Astrocyte of the cerebellum (primary cell): Measurements from ENCODE around the gene IL23A.
A peak's percentile ranks its signal among the peaks of the same experiment; 100 is the strongest.
"Not testable (repeated sequence)": the region's sequence is repeated elsewhere in the genome, so short reads cannot be mapped to it uniquely, and the experiment has no call there.

ENCODE experiments used
- DNase-seq: peaks from one replicate; pipeline ENCODE4 v3.0.0-alpha.2; 2011; ENCODE audit warnings: low read depth
- H3K4me3 ChIP-seq: 2 replicates; pipeline ENCODE4 v1.5.1; 2011; ENCODE audit warnings: mild to moderate bottlenecking, low read depth, low read length, moderate library complexity
- in situ Hi-C: cut with HindIII; loops from 2 replicates; pipeline ENCODE4 v1.10.0; 2017; ENCODE audit warnings: low sequenced_read_pairs
- TF ChIP-seq, protein P1 (sequence below): IDR thresholded peaks from 2 replicates; pipeline ENCODE4 v1.5.1; 2012; ENCODE audit warnings: low read length, low read depth, moderate library complexity, mild to moderate bottlenecking; ENCODE audit errors: missing control alignments

IL23A gene

DNA sequence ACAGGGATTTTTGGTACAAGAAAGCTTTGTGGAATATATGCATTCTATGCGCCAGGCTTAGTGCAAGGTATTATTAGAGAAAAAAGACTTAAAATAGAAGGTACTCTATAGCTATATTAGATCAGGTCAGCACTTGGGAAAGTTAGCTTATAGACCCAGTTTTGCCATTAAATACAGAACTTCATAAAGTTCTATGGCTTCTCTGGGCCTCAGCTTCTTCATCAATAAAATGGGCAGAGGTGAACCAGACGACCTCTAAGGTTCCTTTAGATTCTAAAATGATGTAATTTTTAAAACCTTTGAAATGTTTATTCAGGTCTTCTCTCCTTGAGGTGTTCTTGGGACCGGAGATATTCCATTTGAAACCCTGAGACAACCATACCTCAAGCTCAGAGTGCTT is 30.0 kb upstream of the IL23A start:
- no peak for DNase-seq
- TF ChIP-seq, protein P1, sequence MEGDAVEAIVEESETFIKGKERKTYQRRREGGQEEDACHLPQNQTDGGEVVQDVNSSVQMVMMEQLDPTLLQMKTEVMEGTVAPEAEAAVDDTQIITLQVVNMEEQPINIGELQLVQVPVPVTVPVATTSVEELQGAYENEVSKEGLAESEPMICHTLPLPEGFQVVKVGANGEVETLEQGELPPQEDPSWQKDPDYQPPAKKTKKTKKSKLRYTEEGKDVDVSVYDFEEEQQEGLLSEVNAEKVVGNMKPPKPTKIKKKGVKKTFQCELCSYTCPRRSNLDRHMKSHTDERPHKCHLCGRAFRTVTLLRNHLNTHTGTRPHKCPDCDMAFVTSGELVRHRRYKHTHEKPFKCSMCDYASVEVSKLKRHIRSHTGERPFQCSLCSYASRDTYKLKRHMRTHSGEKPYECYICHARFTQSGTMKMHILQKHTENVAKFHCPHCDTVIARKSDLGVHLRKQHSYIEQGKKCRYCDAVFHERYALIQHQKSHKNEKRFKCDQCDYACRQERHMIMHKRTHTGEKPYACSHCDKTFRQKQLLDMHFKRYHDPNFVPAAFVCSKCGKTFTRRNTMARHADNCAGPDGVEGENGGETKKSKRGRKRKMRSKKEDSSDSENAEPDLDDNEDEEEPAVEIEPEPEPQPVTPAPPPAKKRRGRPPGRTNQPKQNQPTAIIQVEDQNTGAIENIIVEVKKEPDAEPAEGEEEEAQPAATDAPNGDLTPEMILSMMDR: no peak
- in situ Hi-C loops: no loop called here
- H3K4me3 ChIP-seq: no peak overlapping the region

DNA sequence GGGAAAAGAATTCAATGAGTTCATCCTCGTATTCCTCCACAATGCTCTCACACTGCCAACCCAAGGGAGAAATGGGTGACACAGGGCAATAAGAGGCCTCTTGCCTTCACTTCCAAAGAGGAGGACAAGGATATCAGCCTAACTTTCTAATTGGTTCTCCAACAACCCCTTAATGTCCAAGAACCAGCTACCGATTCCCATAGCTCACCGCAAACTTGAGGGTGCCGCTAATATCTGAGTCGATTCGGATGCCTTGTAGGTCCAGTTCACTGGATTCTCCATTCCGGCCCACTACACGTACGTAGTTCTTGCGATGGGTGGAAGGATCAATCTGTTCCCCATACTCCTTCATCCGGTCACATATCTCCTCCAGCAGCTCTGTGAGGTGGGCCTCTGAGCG is 27.7 kb upstream of the IL23A start:
- in situ Hi-C loops: no loop called here
- no peak for DNase-seq
- TF ChIP-seq, protein P1: no peak
- no peak overlapping the region for H3K4me3 ChIP-seq

DNA sequence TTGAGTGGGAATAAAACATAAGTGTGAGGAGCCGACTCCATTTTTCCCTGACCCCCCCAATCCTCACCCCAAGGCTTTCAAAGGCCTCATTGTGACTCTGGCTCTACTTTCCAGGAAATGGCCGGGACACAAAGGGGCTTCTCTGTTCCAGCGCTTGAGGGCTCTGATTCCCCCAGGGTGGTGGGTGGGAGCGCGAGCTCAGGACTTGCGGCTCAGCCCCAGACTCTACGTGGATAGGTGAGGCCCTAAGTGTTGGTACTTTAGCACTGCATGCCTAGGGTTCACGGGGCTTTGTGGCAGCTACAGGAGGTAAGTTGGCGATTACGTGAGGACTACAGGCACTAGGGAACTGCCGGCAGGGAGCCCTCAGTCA is 23.4 kb upstream of the IL23A start:
- TF ChIP-seq, protein P1: no peak
- H3K4me3 ChIP-seq: peak overlapping the region; percentile 95
- in situ Hi-C loops: no loop called here
- no peak for DNase-seq

DNA sequence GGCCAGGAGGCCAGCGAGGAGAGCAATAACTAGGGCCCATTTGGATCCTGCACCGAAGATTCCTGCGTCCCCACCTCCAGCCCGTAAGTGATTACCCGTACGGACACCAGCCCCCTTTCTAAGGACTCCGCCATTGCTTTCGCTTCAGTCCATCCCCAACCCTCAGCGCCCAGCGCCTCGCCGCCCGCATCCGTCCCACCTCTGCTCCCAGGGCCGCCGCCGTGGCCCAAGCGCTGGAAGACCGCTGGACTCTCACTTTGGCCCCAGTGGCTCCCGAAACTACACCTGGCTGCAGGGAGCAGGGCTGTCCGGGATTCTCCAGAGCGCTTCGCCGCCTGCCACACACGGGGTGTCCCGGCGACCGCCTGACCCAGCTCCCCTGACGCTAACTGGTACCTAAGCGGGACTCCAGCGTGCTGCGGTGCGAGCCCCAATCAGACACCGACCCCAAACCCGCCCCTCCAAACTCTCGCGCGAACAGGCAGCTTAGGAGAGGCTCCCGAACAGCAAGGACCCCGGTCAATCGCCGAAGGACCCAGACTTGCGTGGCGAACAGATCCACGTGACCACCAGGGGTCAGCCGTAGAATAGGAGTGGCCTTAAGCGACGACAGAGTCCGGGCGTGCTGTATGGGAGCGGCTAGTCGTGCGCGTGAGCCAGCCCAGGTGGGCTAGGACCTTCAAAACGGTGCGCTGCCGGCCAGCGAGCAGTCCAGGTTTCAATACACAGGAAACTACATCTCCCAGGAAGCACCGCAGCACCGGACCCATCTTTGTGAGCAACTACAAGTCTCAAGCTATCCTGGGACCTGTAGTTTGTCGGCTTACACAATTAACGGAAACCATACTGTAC is 22.8 kb upstream of the IL23A start, which contains the start of gene CNPY2:
Gene CNPY2 (minus strand): TSS at position 367 of the 852 bp plus-strand sequence. CDS start 771 bp downstream, outside the sequence.
- H3K4me3 ChIP-seq: peak within 1 kb of the TSS; percentile 95
- in situ Hi-C loops: no loop called here
- peak; percentile 94 for DNase-seq
- TF ChIP-seq, protein P1: no peak

DNA sequence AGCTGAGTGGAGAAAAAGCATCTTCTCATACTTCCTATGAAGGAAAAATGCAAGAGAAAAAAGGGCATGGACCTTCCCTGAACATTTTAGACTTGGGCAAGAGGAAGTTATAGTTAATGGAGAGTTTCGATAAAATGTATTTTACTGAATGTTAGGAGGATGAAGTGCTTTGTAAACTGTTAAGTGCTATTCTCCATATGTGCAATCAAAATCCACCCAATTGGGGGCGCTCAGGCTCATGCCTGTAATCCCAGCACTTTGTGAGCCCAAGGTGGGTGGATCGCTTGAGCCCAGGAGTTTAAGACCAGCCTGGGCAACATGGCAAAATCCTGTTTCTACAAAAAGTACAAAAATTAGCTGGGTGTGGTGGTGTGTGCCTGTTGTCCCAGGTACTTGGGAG is 21.0 kb upstream of the IL23A start:
- in situ Hi-C loops: no loop called here
- TF ChIP-seq, protein P1: no peak

DNA sequence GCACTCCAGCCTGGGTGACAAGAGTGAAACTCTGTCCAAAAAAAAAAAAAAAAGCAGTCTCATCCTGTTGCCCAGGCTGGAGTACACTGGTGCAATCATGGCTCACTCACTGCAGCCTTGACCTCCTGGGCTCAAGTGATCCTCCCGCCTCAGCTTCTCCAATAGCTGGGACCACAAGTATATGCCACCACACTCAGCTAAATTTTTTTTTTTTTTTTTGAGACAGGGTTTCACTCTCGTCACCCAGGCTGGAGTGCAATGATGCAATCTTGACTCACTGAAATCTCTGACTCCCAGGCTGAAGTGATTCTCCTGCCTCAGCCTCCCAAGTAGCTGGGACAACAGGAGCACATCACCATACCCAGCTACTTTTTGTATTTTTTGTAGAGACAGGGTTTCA is 17.7 kb upstream of the IL23A start:
- DNase-seq: no peak
- TF ChIP-seq, protein P1: no peak
- H3K4me3 ChIP-seq: no peak overlapping the region
- in situ Hi-C loops: no loop called here

More for the DNA sequence above, 21.0 kb upstream of the IL23A start:
- no peak for DNase-seq
- no peak overlapping the region for H3K4me3 ChIP-seq

DNA sequence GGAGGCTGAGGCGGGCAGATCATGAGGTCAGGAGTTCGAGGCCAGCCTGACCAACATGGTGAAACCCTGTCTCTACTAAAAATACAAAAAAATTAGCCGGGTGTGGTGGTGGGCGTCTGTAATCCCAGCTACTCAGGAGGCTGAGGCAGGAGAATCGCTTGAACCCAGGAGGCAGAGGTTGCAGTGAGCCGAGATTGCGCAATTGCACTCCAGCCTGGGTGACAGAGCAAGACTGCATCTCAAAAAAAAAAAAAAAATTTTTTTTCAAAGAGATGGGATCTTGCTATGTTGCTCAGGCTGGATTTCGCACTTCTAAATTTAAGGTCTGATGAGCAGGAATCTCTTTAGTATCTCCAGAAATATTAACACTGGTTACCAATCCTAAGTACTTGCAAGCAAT is 17.1 kb upstream of the IL23A start:
- H3K4me3 ChIP-seq, in situ Hi-C loops, DNase-seq: not testable (repeated sequence)
